Measurements from ENCODE around the gene ARG2.
"Not testable (repeated sequence)": the region's sequence is repeated elsewhere in the genome, so short reads cannot be mapped to it uniquely, and the experiment has no call there.

ARG2 gene

GRCh38 chr14:67589204-67589770, 30.4 kb upstream of the ARG2 start:
- Histone ChIP-seq H3K9me3 (ENCODE audit: control insufficient read depth in 2 of 2, low read length in 2 of 2) (no peaks in the 10 kb centered on the region), H3K4me3 (ENCODE audit: low read length in 2 of 2) (no peak overlapping the region), H3K27ac (ENCODE audit: low read length) (no peak overlapping the region), H3K27me3 (ENCODE audit: control insufficient read depth in 1 of 2, insufficient read depth in 2 of 2, low read length in 2 of 2) (no peaks in the 10 kb centered on the region), H3K4me1 (ENCODE audit: control insufficient read depth, insufficient read depth, low read length) (no peaks in the 10 kb centered on the region), H3K36me3 (ENCODE audit: control insufficient read depth in 2 of 2, insufficient read depth in 2 of 2, low read length in 2 of 2) (peaks cover 31 to 35% of the 10 kb centered on the region in 2 donors), H3K9ac (ENCODE audit: low read length in 2 of 2) (no peak overlapping the region)

- H3K36me3 ChIP-seq (ENCODE audit: control insufficient read depth in 2 of 2, insufficient read depth in 2 of 2, low read length in 2 of 2), result peaks cover 14 to 16% of the 10 kb centered on the region in 2 donors
Observed at GRCh38 chr14:67593650-67594049, 26.1 kb upstream of the ARG2 start.

GRCh38 chr14:67595392-67595791, 24.3 kb upstream of the ARG2 start:
- no peak overlapping the region for H3K9ac ChIP-seq (ENCODE audit: low read length in 2 of 2)
- no peaks in the 10 kb centered on the region for H3K9me3 ChIP-seq (ENCODE audit: control insufficient read depth in 2 of 2, low read length in 2 of 2)

More at GRCh38 chr14:67593650-67594049, 26.1 kb upstream of the ARG2 start:
- H3K9ac ChIP-seq (ENCODE audit: low read length in 2 of 2); H3K4me3 ChIP-seq (ENCODE audit: low read length in 2 of 2); H3K9me3 ChIP-seq (ENCODE audit: control insufficient read depth in 2 of 2, low read length in 2 of 2); H3K4me1 ChIP-seq (ENCODE audit: control insufficient read depth, insufficient read depth, low read length); H3K27me3 ChIP-seq (ENCODE audit: control insufficient read depth in 1 of 2, insufficient read depth in 2 of 2, low read length in 2 of 2); H3K27ac ChIP-seq (ENCODE audit: low read length): not testable (repeated sequence)

GRCh38 chr14:67599698-67600561, 19.8 kb upstream of the ARG2 start, which contains the start of gene PIGH:
Gene PIGH (minus strand): TSS chr14:67600268. CDS start chr14:67600203, 65 bp downstream.
- no peaks in the 10 kb centered on the region for H3K9me3 ChIP-seq (ENCODE audit: control insufficient read depth in 2 of 2, low read length in 2 of 2)
- H3K36me3 ChIP-seq (ENCODE audit: control insufficient read depth in 2 of 2, insufficient read depth in 2 of 2, low read length in 2 of 2), result no peaks in the 10 kb centered on the region
- peaks cover 6% of the 10 kb centered on the region for H3K4me1 ChIP-seq (ENCODE audit: control insufficient read depth, insufficient read depth, low read length)
- peak within 1 kb of the TSS; percentile 73 to 89 for H3K9ac ChIP-seq (ENCODE audit: low read length in 2 of 2)
- H3K27ac ChIP-seq (ENCODE audit: low read length), result peak within 1 kb of the TSS; percentile 83
- H3K4me3 ChIP-seq (ENCODE audit: low read length in 2 of 2), result peak within 1 kb of the TSS; percentile 80 to 91
- no peaks in the 10 kb centered on the region for H3K27me3 ChIP-seq (ENCODE audit: control insufficient read depth in 1 of 2, insufficient read depth in 2 of 2, low read length in 2 of 2)

More at GRCh38 chr14:67595392-67595791, 24.3 kb upstream of the ARG2 start:
- H3K4me1 ChIP-seq (ENCODE audit: control insufficient read depth, insufficient read depth, low read length), result peaks cover 1% of the 10 kb centered on the region
- H3K4me3 ChIP-seq (ENCODE audit: low read length in 2 of 2), result no peak overlapping the region
- no peaks in the 10 kb centered on the region for H3K27me3 ChIP-seq (ENCODE audit: control insufficient read depth in 1 of 2, insufficient read depth in 2 of 2, low read length in 2 of 2)
- peaks cover 5 to 6% of the 10 kb centered on the region in 2 donors for H3K36me3 ChIP-seq (ENCODE audit: control insufficient read depth in 2 of 2, insufficient read depth in 2 of 2, low read length in 2 of 2)
- H3K27ac ChIP-seq (ENCODE audit: low read length), result no peak overlapping the region

GRCh38 chr14:67600562-67600974, 19.2 kb upstream of the ARG2 start:
- Histone ChIP-seq H3K4me3 (ENCODE audit: low read length in 2 of 2) (peak overlapping the region; percentile 80 to 91), H3K27ac (ENCODE audit: low read length) (peak overlapping the region; percentile 83), H3K9ac (ENCODE audit: low read length in 2 of 2) (peak overlapping the region; percentile 73 to 86)
- not testable (repeated sequence) for H3K27me3 ChIP-seq (ENCODE audit: control insufficient read depth in 1 of 2, insufficient read depth in 2 of 2, low read length in 2 of 2); H3K9me3 ChIP-seq (ENCODE audit: control insufficient read depth in 2 of 2, low read length in 2 of 2); H3K36me3 ChIP-seq (ENCODE audit: control insufficient read depth in 2 of 2, insufficient read depth in 2 of 2, low read length in 2 of 2); H3K4me1 ChIP-seq (ENCODE audit: control insufficient read depth, insufficient read depth, low read length)

GRCh38 chr14:67602076-67602475, 17.6 kb upstream of the ARG2 start:
- Histone ChIP-seq H3K4me3 (ENCODE audit: low read length in 2 of 2) (no peak overlapping the region), H3K4me1 (ENCODE audit: control insufficient read depth, insufficient read depth, low read length) (peaks cover 6% of the 10 kb centered on the region), H3K36me3 (ENCODE audit: control insufficient read depth in 2 of 2, insufficient read depth in 2 of 2, low read length in 2 of 2) (no peaks in the 10 kb centered on the region), H3K27me3 (ENCODE audit: control insufficient read depth in 1 of 2, insufficient read depth in 2 of 2, low read length in 2 of 2) (no peaks in the 10 kb centered on the region), H3K9me3 (ENCODE audit: control insufficient read depth in 2 of 2, low read length in 2 of 2) (no peaks in the 10 kb centered on the region), H3K9ac (ENCODE audit: low read length in 2 of 2) (no peak overlapping the region), H3K27ac (ENCODE audit: low read length) (no peak overlapping the region)

- H3K4me1 ChIP-seq (ENCODE audit: control insufficient read depth, insufficient read depth, low read length), result peaks cover 6% of the 10 kb centered on the region
Observed at GRCh38 chr14:67602995-67603545, 16.6 kb upstream of the ARG2 start.

GRCh38 chr14:67607646-67608045, 12.1 kb upstream of the ARG2 start:
- no peak overlapping the region for H3K4me3 ChIP-seq (ENCODE audit: low read length in 2 of 2)

More at GRCh38 chr14:67602995-67603545, 16.6 kb upstream of the ARG2 start:
- Histone ChIP-seq H3K9ac (ENCODE audit: low read length in 2 of 2) (no peak overlapping the region), H3K27me3 (ENCODE audit: control insufficient read depth in 1 of 2, insufficient read depth in 2 of 2, low read length in 2 of 2) (no peaks in the 10 kb centered on the region), H3K4me3 (ENCODE audit: low read length in 2 of 2) (no peak overlapping the region), H3K9me3 (ENCODE audit: control insufficient read depth in 2 of 2, low read length in 2 of 2) (no peaks in the 10 kb centered on the region), H3K36me3 (ENCODE audit: control insufficient read depth in 2 of 2, insufficient read depth in 2 of 2, low read length in 2 of 2) (no peaks in the 10 kb centered on the region), H3K27ac (ENCODE audit: low read length) (no peak overlapping the region)

GRCh38 chr14:67609642-67610310, 9.9 kb upstream of the ARG2 start:
- Histone ChIP-seq H3K9me3 (ENCODE audit: control insufficient read depth in 2 of 2, low read length in 2 of 2) (no peaks in the 10 kb centered on the region), H3K9ac (ENCODE audit: low read length in 2 of 2) (no peak overlapping the region), H3K27ac (ENCODE audit: low read length) (no peak overlapping the region), H3K4me1 (ENCODE audit: control insufficient read depth, insufficient read depth, low read length) (no peaks in the 10 kb centered on the region), H3K4me3 (ENCODE audit: low read length in 2 of 2) (no peak overlapping the region), H3K27me3 (ENCODE audit: control insufficient read depth in 1 of 2, insufficient read depth in 2 of 2, low read length in 2 of 2) (peaks cover 0 to 2% of the 10 kb centered on the region in 2 donors), H3K36me3 (ENCODE audit: control insufficient read depth in 2 of 2, insufficient read depth in 2 of 2, low read length in 2 of 2) (no peaks in the 10 kb centered on the region)

More at GRCh38 chr14:67607646-67608045, 12.1 kb upstream of the ARG2 start:
- Histone ChIP-seq H3K9me3 (ENCODE audit: control insufficient read depth in 2 of 2, low read length in 2 of 2) (no peaks in the 10 kb centered on the region), H3K9ac (ENCODE audit: low read length in 2 of 2) (no peak overlapping the region), H3K4me1 (ENCODE audit: control insufficient read depth, insufficient read depth, low read length) (no peaks in the 10 kb centered on the region), H3K27ac (ENCODE audit: low read length) (no peak overlapping the region), H3K36me3 (ENCODE audit: control insufficient read depth in 2 of 2, insufficient read depth in 2 of 2, low read length in 2 of 2) (no peaks in the 10 kb centered on the region), H3K27me3 (ENCODE audit: control insufficient read depth in 1 of 2, insufficient read depth in 2 of 2, low read length in 2 of 2) (peaks cover 0 to 2% of the 10 kb centered on the region in 2 donors)

- H3K36me3 ChIP-seq (ENCODE audit: control insufficient read depth in 2 of 2, insufficient read depth in 2 of 2, low read length in 2 of 2), result no peaks in the 10 kb centered on the region
- peaks cover 0 to 2% of the 10 kb centered on the region in 2 donors for H3K27me3 ChIP-seq (ENCODE audit: control insufficient read depth in 1 of 2, insufficient read depth in 2 of 2, low read length in 2 of 2)
- no peaks in the 10 kb centered on the region for H3K9me3 ChIP-seq (ENCODE audit: control insufficient read depth in 2 of 2, low read length in 2 of 2)
- H3K4me1 ChIP-seq (ENCODE audit: control insufficient read depth, insufficient read depth, low read length), result no peaks in the 10 kb centered on the region
- no peak overlapping the region for H3K9ac ChIP-seq (ENCODE audit: low read length in 2 of 2)
- H3K27ac ChIP-seq (ENCODE audit: low read length), result no peak overlapping the region
- H3K4me3 ChIP-seq (ENCODE audit: low read length in 2 of 2), result no peak overlapping the region
Observed at GRCh38 chr14:67610491-67610890, 9.2 kb upstream of the ARG2 start.

Data from stomach smooth muscle (tissue), 2 donors.